ENCODE measurements around the gene C1QTNF1.
"Not testable (repeated sequence)": the region's sequence is repeated elsewhere in the genome, so short reads cannot be mapped to it uniquely, and the experiment has no call there.

The C1QTNF1 gene

DNA sequence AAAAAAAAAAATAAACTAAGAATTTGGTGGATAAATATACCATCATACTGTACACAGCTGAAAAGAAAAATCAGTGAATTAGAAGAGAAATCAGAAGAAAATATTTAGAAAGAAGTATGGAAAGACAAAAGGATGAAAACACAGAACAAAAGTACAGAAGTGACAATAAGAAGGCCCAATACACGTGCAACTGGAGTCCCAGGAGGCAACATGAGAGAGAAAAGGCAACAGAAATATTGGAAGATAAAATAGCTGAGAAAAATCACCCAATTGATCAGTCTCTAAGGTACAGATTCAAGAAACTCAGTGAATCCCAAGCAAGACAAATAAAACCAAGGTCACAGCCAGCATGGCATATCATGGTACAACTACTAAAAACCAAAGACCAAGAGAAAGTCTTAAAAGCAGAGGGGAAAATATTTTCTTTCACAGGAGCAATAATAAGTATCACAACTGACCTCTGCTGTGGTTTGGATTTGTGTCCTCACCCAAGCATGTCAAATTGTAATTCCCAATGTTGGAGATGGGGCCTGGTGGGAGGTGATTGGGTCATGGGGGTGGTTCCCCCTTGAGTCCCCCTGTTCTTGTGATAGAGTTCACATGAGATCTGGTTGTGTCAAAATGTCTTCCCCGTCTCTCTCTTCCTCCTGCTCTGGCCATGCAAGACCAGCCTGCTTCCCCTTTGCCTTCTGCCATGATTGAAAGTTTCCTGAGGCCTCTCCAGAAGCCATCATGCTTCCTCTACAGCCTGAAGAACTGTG is 30.4 kb downstream of the C1QTNF1 start:
- no peak for DNase-seq (ENCODE audit: low spot score)

DNA sequence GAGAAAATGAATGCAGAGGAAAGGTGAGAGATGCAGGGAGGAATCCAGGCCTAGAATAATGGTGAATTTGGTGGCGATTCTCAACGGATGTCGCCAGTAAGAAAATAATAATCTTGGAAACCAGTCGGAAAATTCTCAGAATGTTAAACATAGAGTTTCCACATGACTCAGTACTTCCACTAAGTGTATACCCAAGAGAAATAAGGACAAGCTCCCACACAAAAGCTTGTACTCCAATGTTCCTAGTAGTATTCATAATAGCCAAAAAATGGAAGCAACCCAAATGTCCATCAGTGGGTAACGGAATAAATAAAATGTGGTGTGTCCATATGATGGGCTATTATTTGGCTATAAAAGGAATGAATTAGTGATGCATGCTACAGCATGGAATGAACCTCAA is 31.2 kb downstream of the C1QTNF1 start:
- no peak for DNase-seq (ENCODE audit: low spot score)

DNA sequence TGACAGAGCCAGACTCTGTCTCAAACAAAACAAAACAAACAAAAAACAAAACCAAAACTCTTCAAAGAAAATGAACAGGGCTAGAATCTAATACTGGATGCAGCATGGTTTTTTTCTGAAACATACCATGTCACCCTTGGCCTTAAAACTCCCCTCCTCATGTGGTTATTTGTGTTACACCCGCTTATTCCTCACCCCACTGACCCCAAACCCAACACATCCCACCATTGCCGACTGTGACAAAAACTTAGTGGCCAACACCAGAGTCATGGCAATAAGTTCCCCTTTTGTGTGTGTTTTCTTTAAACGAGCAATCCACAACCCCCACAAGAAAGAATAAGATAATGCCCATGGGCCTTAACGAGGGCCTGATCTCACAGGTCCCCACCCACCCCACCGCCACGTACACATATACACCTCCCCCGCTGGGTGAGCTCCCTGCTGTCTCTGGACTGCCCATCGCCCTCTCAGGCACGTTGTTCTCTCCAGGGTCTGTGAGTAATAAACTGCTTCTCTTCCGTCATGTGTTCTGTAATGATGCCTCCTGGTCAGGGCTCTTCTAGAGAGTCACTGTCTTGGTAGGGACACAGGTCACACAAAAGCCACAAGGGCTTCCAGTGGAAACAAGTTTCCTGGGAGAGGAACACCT is 33.9 kb downstream of the C1QTNF1 start:
- DNase-seq (ENCODE audit: low spot score), result no peak

DNA sequence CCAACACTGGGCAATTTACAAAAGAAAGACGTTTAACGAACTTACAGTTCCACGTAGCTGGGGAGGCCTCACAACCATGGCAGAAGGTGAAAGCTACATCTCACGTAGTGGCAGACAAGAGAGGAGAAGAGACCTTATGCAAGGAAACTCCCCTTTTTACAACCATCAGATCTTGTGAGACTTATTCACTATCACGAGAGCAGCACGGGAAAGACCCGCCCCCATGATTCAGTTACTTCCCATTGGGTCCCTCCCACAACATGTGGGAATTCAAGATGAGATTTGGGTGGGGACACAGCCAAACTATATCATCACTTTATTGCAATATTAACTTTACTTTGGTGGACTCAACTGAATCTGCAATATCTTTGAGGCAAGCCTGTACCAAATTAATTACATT is 38.7 kb downstream of the C1QTNF1 start:
- no peak for DNase-seq (ENCODE audit: low spot score)

GRCh38 chr17:79064026-79064425 is 40.1 kb downstream of the C1QTNF1 start:
- no peak for DNase-seq (ENCODE audit: low spot score)

DNA sequence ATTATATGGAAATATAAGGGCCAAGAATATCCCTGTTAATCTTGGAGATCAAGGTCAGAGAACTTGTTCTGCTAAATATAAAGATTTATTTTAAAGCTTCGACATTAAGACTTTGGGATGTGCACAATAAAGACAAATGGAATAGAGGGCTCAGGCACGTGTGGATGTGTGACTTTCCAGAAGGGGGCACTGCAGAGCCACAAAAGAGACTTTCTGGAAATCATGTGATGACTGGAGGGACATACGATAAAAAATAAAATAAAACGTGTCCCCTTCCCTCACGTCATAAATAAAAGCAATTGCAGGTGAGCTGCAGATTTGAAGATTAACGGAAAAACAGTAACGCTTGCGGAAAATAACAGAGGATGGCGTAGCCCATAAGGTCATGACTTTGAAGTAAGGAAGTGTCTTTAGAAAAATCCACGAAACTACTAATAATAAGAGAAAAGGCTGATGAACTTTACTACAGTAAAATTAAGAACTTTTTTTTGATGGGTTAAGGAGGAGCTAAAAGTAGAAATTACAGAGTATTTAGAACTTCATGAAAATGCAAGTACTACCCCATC is 41.2 kb downstream of the C1QTNF1 start:
- peak; percentile 59 for DNase-seq (ENCODE audit: low spot score)

DNA sequence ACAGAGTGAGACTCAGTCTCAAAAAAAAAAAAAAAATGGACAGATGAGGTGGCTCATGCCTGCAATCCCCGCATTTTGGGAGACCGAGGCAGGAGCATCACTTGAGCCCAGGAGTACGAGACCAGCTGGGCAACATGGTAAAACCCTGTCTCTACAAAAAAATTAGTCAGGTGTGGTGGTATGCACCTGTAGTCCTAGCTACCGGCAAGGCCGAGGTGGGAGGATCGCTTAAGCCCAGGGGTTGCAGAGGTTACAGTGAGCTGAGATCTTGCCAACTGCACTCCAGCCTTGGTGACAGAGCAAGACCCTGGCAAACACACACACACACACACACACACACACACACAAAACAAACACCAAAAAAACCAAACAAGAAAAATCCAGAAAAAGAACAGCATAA is 43.0 kb downstream of the C1QTNF1 start:
- DNase-seq (ENCODE audit: low spot score), result no peak

- no peak for DNase-seq (ENCODE audit: low spot score)
Measured at GRCh38 chr17:79070266-79070880, 46.4 kb downstream of the C1QTNF1 start.

GRCh38 chr17:79071161-79071740 is 47.3 kb downstream of the C1QTNF1 start:
- DNase-seq (ENCODE audit: low spot score), result no peak

DNA sequence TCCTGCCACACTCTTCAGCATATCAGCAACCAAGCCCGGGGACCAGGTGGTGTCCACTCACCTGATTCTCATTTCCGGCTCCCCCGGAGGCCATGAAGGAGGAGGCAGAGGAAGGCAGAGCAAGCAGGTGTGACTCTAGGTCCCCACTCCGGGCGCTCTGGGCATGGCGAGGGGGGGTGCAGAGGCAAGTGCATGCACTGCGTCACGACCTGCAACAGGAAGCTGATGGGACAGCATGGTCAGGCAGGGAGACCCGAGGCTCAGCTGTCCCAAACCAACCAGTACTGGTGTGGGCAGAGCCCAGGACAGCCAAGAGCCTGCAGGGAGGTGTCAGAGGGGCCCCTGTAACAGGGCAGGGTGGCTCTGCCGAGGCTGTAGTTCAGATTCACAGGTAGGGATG is 48.6 kb downstream of the C1QTNF1 start:
- DNase-seq (ENCODE audit: low spot score), result no peak

DNA sequence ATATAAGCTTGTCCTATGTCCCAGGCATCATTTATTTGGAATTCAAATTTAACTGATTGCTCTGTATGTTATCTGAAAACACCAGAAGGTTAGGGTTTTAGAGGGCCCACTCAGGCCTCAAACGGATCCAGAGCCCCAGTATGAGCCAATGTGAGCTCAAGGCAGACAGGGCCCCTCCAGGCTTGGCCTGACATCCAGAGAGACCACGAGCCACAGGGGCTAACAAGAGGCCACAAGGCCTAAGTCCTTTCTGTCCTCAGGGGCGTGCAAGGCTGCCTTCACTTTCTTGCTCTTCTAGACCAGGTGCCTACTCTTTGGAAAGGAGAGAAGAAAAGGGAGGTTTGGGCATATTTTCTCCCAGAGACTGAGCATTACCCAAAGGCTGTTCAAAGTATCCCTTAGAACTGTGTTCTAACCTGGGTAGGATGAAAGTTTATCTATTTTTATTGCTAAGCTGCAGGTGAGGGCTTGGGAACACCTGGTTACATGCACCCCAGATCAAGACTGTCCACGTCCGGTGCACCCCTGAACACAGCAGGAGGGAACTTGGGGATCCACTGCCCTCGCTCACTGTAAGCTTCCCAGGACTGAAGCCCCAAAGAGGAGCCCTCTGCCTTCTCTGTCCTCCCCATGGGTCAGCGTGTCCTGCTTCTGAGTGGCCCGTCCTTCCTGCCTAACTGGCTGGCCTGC is 49.2 kb downstream of the C1QTNF1 start:
- no peak for DNase-seq (ENCODE audit: low spot score)

DNA sequence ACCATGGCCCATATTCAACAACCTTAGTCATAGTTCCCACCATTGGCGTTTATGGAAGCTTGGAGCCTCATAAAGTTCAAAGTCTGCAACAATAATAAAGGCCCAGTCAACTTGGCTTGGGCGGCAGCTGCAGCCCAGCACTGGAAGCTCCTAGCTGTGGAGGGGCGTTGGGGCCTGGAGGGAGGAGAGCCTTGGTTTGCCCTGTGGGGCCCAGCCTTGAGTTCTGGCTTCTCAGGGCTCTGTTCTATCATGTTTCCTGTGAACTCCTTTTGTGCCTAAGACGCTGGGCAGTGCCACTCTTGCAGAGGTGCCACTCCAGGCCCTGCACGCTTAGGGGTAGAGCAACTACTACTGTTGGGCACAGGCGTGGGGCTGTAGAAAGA is 49.7 kb downstream of the C1QTNF1 start:
- no peak for DNase-seq (ENCODE audit: low spot score)

- not testable (repeated sequence) for DNase-seq (ENCODE audit: low spot score)
Measured at GRCh38 chr17:79074121-79074648, 50.2 kb downstream of the C1QTNF1 start.

DNA sequence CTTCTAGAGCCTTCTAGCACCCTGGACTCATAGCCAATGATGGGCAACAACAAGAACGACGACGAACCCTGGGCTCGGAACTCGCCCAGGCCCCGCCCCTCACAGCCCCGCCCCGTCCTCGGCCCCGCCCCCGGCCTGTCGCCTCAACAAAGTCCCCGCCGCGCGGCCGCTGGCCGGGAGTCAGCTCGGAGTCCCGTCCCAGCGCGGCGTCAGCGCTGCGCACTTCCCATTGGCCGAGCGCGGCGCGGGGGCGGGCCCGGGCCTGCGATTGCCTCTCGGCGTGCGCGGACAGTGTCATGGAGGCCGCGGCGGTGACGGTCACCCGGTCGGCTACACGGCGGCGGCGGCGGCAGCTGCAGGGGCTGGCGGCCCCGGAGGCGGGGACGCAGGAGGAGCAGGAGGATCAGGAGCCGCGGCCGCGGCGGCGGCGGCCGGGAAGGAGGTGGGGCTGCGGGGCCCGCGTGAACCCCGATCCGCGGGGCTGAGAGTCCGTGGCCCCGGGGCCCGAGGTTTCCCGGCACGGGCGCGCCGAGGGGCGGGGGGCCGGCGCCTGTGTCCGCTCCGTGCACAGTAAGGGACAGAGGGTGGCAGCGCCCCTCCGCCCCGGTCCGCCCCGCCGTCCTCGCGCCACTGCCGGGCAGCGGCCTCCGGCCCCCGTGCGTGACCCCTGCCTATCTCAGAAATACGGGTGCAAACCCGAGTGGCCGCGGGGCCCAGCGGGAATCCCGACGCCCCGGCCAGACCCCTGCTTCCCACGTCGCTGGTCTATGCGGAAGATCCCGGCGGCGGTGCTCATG is 50.9 kb downstream of the C1QTNF1 start, which contains the start of gene ENGASE:
TSS of gene ENGASE (plus strand) at position 176 of the 797 bp plus-strand sequence. CDS start at position 297, 121 bp downstream.
- DNase-seq (ENCODE audit: low spot score), result peak; percentile 94

- DNase-seq (ENCODE audit: low spot score), result no peak
Measured at GRCh38 chr17:79075446-79075750, 51.4 kb downstream of the C1QTNF1 start.

DNA sequence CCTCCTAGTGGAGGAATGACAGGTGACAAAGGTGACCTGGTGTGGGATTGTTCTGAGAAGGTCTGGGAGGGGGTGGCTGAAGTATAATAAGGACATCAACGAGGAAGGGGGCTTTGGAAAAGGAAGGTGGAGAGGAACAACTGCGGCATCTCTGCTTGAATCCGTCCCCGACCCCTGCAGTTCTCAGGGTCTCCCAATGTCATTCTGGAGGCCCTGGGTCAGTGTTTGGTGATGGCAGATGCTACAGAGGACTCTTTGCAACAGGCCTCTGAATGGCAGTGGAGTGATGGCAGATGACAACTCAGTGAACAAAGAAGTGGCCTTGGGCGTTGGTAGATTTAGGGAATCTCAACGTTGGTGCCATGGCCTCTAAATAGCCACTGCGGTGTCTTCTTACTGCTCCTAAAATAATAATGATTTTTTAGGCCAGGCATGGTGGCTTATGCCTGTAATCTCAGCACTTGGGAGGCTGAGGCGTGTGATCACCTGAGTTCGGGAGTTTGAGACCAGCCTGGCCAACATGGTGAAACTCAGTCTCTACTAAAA is 52.0 kb downstream of the C1QTNF1 start:
- no peak for DNase-seq (ENCODE audit: low spot score)

DNA sequence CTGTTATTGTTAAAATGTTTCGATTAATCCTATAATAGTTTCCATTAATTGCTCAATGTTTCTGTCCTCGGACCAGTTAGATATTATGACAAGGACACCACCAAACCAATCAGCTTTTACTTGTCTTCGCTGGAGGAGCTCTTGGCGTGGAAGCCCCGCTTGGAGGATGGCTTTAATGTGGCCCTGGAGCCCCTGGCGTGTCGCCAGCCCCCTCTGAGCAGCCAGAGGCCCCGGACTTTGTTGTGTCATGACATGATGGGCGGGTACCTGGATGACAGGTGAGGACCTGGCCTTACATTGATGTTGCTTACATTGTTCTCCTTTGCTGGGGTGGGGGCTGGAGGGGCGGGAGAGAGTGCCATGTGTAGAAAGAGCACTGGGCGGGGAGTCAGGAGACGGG is 53.6 kb downstream of the C1QTNF1 start:
- no peak for DNase-seq (ENCODE audit: low spot score)

GRCh38 chr17:79078476-79079190 is 54.7 kb downstream of the C1QTNF1 start:
- no peak for DNase-seq (ENCODE audit: low spot score)

DNA sequence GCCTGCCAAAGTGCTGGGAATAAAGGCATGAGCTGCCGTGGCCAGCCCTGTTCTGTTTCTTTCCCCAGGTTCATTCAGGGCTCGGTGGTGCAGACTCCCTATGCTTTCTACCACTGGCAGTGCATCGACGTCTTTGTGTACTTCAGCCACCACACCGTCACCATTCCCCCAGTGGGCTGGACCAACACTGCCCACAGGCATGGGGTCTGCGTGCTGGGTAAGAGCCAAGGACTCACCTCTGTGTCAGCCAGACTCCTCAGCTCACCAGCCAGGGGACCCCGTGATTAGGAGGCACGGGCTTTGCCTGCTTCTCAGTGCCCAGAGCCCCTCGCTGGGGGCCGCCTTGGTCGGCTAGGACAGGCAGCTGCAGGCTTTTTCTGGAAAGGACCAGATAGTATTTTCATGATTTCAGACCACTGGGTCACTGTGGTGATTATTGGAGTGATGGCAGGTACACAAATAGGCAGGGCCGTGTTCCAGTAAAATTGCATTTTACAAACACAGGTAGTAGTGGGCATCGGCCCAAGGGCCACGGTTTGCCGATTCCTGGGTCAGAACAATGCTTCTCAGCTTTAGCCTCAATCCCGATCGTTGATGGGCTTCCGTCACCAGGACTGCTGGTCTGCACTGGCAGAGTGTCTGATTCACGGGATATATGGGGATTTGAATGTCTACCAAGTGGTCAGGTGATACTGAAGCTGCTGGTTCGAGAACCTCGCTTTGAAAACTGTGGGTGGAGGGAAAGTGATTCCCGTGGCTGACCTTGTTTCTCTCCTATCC is 55.6 kb downstream of the C1QTNF1 start:
- no peak for DNase-seq (ENCODE audit: low spot score)

Measured in hematopoietic multipotent progenitor cell treated with erythropoietin and hydrocortisone succinate and interleukin-3 and kit ligand, for 15 days (in vitro differentiated cells).